Stomach (tissue), 9 donors: ENCODE results near the gene TNFSF13. TPM values are rescaled to one million over a fixed set of nuclear protein-coding genes. Genes with fewer than 3 reads are reported as not detected.

Source experiments
- DNase-seq, 2 donors: peaks; one replicate each; pipeline versions ENCODE4 v3.0.0 to v3.0.0-alpha.2; 2013 to 2019
- H3K27ac ChIP-seq, 5 donors: fragments of 200-600 bp in 4 of 5; sonication (generic) in 4 of 5; one replicate each; pipeline ENCODE4 v1.5.1; 2013 to 2019; ENCODE audit warnings: mild to moderate bottlenecking in 1 of 5, moderate library complexity in 1 of 5
- H3K27me3 ChIP-seq, 3 donors: fragments of 200-600 bp; sonication (generic); one replicate each; pipeline ENCODE4 v1.5.1; 2017 to 2019; ENCODE audit warnings: mixed run types in 1 of 3
- H3K36me3 ChIP-seq, 4 donors: fragments of 200-600 bp; sonication (generic); 1 replicate in 3 of 4; 2 replicates in 1 of 4; pipeline ENCODE4 v1.5.1; 2016 to 2019
- H3K4me1 ChIP-seq, 4 donors: fragments of 200-600 bp; sonication (generic); one replicate each; pipeline ENCODE4 v1.5.1; 2016 to 2019
- H3K4me3 ChIP-seq, 4 donors: fragments of 200-600 bp; sonication (generic) in 3 of 4; one replicate each; pipeline ENCODE4 v1.5.1; 2016 to 2019; ENCODE audit warnings: mild to moderate bottlenecking in 1 of 4
- H3K9me3 ChIP-seq, 4 donors: fragments of 200-600 bp; sonication (generic); one replicate each; pipeline ENCODE4 v1.5.1; 2016 to 2019
- CTCF ChIP-seq, 7 experiments: fragments of 450-650 bp in 4 of 7; fragments of 200-600 bp in 3 of 7; sonication (generic) in 3 of 7; IDR thresholded peaks; one replicate each; pipeline ENCODE4 v1.5.1; 2016 to 2019; ENCODE audit warnings: antibody characterized with exemption in 7 of 7, control low read depth in 2 of 7, mild to moderate bottlenecking in 1 of 7
- EP300 ChIP-seq: sonication (generic); formaldehyde crosslinking; IDR thresholded peaks from one replicate; pipeline ENCODE4 v1.6.1; 2017; ENCODE audit warnings: antibody characterized with exemption
- POLR2A ChIP-seq, 4 donors: fragments of 450-650 bp; IDR thresholded peaks; one replicate each; pipeline ENCODE4 v1.6.1; 2016; ENCODE audit warnings: antibody characterized with exemption in 4 of 4, control low read depth in 2 of 4, mild to moderate bottlenecking in 1 of 4, moderate library complexity in 1 of 4
- POLR2AphosphoS5 ChIP-seq, 3 donors: sonication (generic); formaldehyde crosslinking; IDR thresholded peaks; one replicate each; pipeline ENCODE4 v1.6.1; 2016; ENCODE audit warnings: antibody characterized with exemption in 3 of 3
- WGBS, 5 donors: extraction: QIAGEN DNeasy Blood & Tissue Kit in 3 of 5; methylation state at CpG; one replicate each; pipeline versions ENCODE4 v1.1.5 to v1.1.7; 2013 to 2018; 5-methylcytosine and 5-hydroxymethylcytosine counted together
- intact Hi-C: fragments of 100-400 bp; cut with DNase I; formaldehyde crosslinking; loops from one replicate; pipeline ENCODE4 v1.15.1; 2023; ENCODE audit warnings: low total_unique reads
- polyA plus RNA-seq, 3 donors: library from polyadenylated mRNA; stranded (reverse); fragments of 200-250 nt; gene quantifications; one replicate each; pipeline ENCODE4 v1.2.3, GENCODE V29; 2013
- total RNA-seq, 5 donors: library from RNA; depleted of rRNA; stranded (reverse); fragments of >200 nt; gene quantifications; one replicate each; pipeline versions ENCODE4 v1.1.0 to v1.2.3, GENCODE V29; 2014 to 2016
- donor health status: healthy with polysubstance abuse.
- donor health status: Bipolar disorder and iron deficiency.
- donor health status: healthy.

Gene TNFSF13
- total and polyA plus RNA-seq, 8 donors = 15.6 to 55.4 (median 28.0) TPM

GRCh38 chr17:7548585-7549400 lies 9.8 kb upstream of the TNFSF13 start, which contains the start of gene TNFSF12:
Gene TNFSF12, plus strand, starts transcription at chr17:7549058. Its CDS starts 96 bp downstream, at chr17:7549154.
- intact Hi-C loops = no loop called here

GRCh38 chr17:7549401-7550055 lies 9.0 kb upstream of the TNFSF13 start:
- peak overlapping the region; percentile 59 to 68 (median 64) for H3K4me3 ChIP-seq
- peaks cover 0 to 15% (median 9%) of the 10 kb centered on the region in 4 donors for H3K36me3 ChIP-seq
- DNase-seq = peak; percentile 33 to 77
- WGBS, 5 donors = 14 to 25% (median 17%) methylated on average over 19 to 20 of the region's 20 CpGs
- H3K27me3 ChIP-seq = no peaks in the 10 kb centered on the region
- TF ChIP-seq CTCF (IDR thresholded peaks at IDR 0.05) = no peak
- TF ChIP-seq EP300 = no peak
- no peak for TF ChIP-seq POLR2A (IDR thresholded peaks at IDR 0.05)
- TF ChIP-seq POLR2AphosphoS5 (IDR thresholded peaks at IDR 0.05) = no peak
- H3K27ac ChIP-seq = peak overlapping the region; percentile 71 to 96 (median 89)
- intact Hi-C loops = loop anchor here (5.0 kb wide), 1 partner anchor 37 kb away; no protein-coding TSS in a partner anchor
- H3K4me1 ChIP-seq = peaks cover 13 to 53% (median 24%) of the 10 kb centered on the region in 4 donors
- H3K9me3 ChIP-seq = no peaks in the 10 kb centered on the region

More at GRCh38 chr17:7548585-7549400, 9.8 kb upstream of the TNFSF13 start, which contains the start of gene TNFSF12:
- DNase-seq = peak; percentile 55 to 84
- H3K9me3 ChIP-seq = no peaks in the 10 kb centered on the region
- H3K27me3 ChIP-seq = no peaks in the 10 kb centered on the region
- H3K27ac ChIP-seq = peak within 1 kb of the TSS; percentile 71 to 96 (median 89)
- 0 to 3% (median 1%) methylated on average over 9 to 58 of the region's 65 CpGs for WGBS, 5 donors
- H3K4me1 ChIP-seq = peaks cover 13 to 52% (median 24%) of the 10 kb centered on the region in 4 donors
- H3K36me3 ChIP-seq = peaks cover 0 to 12% (median 9%) of the 10 kb centered on the region in 4 donors
- peak within 1 kb of the TSS; percentile 59 to 68 (median 64) for H3K4me3 ChIP-seq
- no peak for TF ChIP-seq POLR2A (IDR thresholded peaks at IDR 0.05)
- no peak for TF ChIP-seq EP300
- peak in 2 of 7 experiments; percentile 11 to 12 for TF ChIP-seq CTCF (IDR thresholded peaks at IDR 0.05)
- TF ChIP-seq POLR2AphosphoS5 (IDR thresholded peaks at IDR 0.05) = peak in 2 of 3 donors; percentile 34 to 47

- H3K4me3 ChIP-seq = peak overlapping the region in 1 of 4 donors; percentile 59
- H3K27me3 ChIP-seq = no peaks in the 10 kb centered on the region
- WGBS, 5 donors = 48 to 71% (median 64%) methylated on average over 5 to 6 of the region's 6 CpGs
- intact Hi-C loops = loop anchor here (5.0 kb wide), 1 partner anchor 38 kb away; no protein-coding TSS in a partner anchor
- H3K36me3 ChIP-seq = peaks cover 0 to 15% (median 10%) of the 10 kb centered on the region in 4 donors
- no peaks in the 10 kb centered on the region for H3K9me3 ChIP-seq
- peaks cover 13 to 53% (median 24%) of the 10 kb centered on the region in 4 donors for H3K4me1 ChIP-seq
- H3K27ac ChIP-seq = peak overlapping the region in 4 of 5 donors; percentile 82 to 96 (median 90)
- TF ChIP-seq POLR2AphosphoS5 (IDR thresholded peaks at IDR 0.05) = no peak
- TF ChIP-seq POLR2A (IDR thresholded peaks at IDR 0.05) = no peak
- TF ChIP-seq CTCF (IDR thresholded peaks at IDR 0.05) = no peak
- no peak for TF ChIP-seq EP300
- no peak for DNase-seq
Measured at GRCh38 chr17:7550344-7550743, 8.2 kb upstream of the TNFSF13 start.

GRCh38 chr17:7551396-7551795 lies 7.2 kb upstream of the TNFSF13 start:
- no peaks in the 10 kb centered on the region for H3K9me3 ChIP-seq
- peak overlapping the region in 1 of 5 donors; percentile 2 for H3K27ac ChIP-seq
- H3K36me3 ChIP-seq = peaks cover 0 to 15% (median 10%) of the 10 kb centered on the region in 4 donors
- intact Hi-C loops = loop anchor here (5.0 kb wide), 1 partner anchor 39 kb away; no protein-coding TSS in a partner anchor
- no peak overlapping the region for H3K4me3 ChIP-seq
- DNase-seq = no peak
- H3K27me3 ChIP-seq = no peaks in the 10 kb centered on the region
- TF ChIP-seq POLR2A (IDR thresholded peaks at IDR 0.05) (no peak), CTCF (IDR thresholded peaks at IDR 0.05) (no peak), POLR2AphosphoS5 (IDR thresholded peaks at IDR 0.05) (no peak), EP300 (no peak)
- H3K4me1 ChIP-seq = peaks cover 13 to 55% (median 24%) of the 10 kb centered on the region in 4 donors
- WGBS, 5 donors = 82 to 93% (median 88%) methylated on average over 4 of the region's 4 CpGs
